HEK293T (cell line): ENCODE results near the gene MFAP3.

ENCODE experiments used
- BHLHE40 ChIP-seq: fragments of 450-650 bp; IDR thresholded peaks from 2 replicates; pipeline ENCODE4 v1.6.1; 2016; ENCODE audit warnings: mild to moderate bottlenecking, moderate library complexity, borderline replicate concordance
- ELF4 ChIP-seq: fragments of 450-650 bp; IDR thresholded peaks from 2 replicates; pipeline ENCODE4 v1.6.1; 2017; ENCODE audit warnings: antibody characterized with exemption
- FOXK2 ChIP-seq: fragments of 450-650 bp; IDR thresholded peaks from 2 replicates; pipeline ENCODE4 v1.6.1; 2016; ENCODE audit warnings: mild to moderate bottlenecking
- FOXM1 ChIP-seq: fragments of 450-650 bp; IDR thresholded peaks from 2 replicates; pipeline ENCODE4 v1.6.1; 2017; ENCODE audit warnings: mild to moderate bottlenecking, borderline replicate concordance
- LEF1 ChIP-seq: fragments of 450-650 bp; IDR thresholded peaks from 2 replicates; pipeline ENCODE4 v1.6.1; 2017; ENCODE audit warnings: mild to moderate bottlenecking, borderline replicate concordance
- NFRKB ChIP-seq: fragments of 450-650 bp; IDR thresholded peaks from 2 replicates; pipeline ENCODE4 v1.6.1; 2016; ENCODE audit warnings: mild to moderate bottlenecking, moderate library complexity
- SP1 ChIP-seq: fragments of 450-650 bp; IDR thresholded peaks from 2 replicates; pipeline ENCODE4 v1.6.1; 2017
- ZNF384 ChIP-seq: fragments of 450-650 bp; IDR thresholded peaks from 2 replicates; pipeline ENCODE4 v1.6.1; 2016

DNA sequence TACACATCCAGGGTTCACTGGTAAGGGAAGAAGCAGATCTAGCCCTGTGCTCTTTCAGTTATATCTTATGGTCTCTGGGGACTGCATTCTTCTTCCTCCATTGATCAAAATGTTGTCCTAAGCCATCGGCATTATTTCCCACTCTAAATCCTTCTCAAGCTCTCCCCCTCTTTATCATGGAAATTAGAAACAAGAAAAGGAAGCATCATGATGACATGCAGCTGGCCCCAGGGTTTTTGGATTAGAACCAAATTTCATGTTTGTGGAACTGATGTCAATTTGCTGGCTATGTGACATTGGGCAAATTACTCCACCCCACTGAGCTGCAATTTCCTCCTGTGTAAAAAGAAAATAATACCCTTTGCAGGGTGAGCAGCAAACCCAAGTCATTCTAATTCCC lies 39.5 kb downstream of the MFAP3 start:
- no peak for TF ChIP-seq ZNF384
- TF ChIP-seq SP1 = no peak
- no peak for TF ChIP-seq BHLHE40
- TF ChIP-seq LEF1 = no peak
- no peak for TF ChIP-seq FOXM1
- TF ChIP-seq ELF4 = no peak
- TF ChIP-seq FOXK2 = no peak
- no peak for TF ChIP-seq NFRKB
